Right ventricle myocardium superior (tissue), 1 donor: ENCODE data around the gene DVL3. TPM values are rescaled to one million over a fixed set of nuclear protein-coding genes. Genes with fewer than 3 reads are reported as not detected.
"Not testable (repeated sequence)": the region's sequence is repeated elsewhere in the genome, so short reads cannot be mapped to it uniquely, and the experiment has no call there.

Source experiments
- ATAC-seq: fragments of 200-7000 bp; cut with Tn5 transposase; one replicate; pipeline ENCODE4 v1.9.1; 2020; ENCODE audit warnings: mild to moderate bottlenecking; ENCODE audit not compliant: poor library complexity
- DNase-seq: peaks from one replicate; pipeline ENCODE4 v3.0.0-alpha.2; 2020
- intact Hi-C: fragments of 100-400 bp; cut with DNase I; formaldehyde crosslinking; loops from one replicate; pipeline ENCODE4 v1.11.2; 2022
- total RNA-seq: library from RNA; stranded (reverse); fragmentation: NEBNext Ultra II Directional; extraction: Animal tissue kit (Norgen Biotek cat#: 25700); gene quantifications from one replicate; pipeline ENCODE4 v1.2.1, GENCODE V29; 2021
- donor health status: DM: no; HTN: yes; CAD: no; lungs with severe emphysema.

Gene DVL3
- total RNA-seq, 1 donor from 2014 or later = 60.6 TPM

DNA sequence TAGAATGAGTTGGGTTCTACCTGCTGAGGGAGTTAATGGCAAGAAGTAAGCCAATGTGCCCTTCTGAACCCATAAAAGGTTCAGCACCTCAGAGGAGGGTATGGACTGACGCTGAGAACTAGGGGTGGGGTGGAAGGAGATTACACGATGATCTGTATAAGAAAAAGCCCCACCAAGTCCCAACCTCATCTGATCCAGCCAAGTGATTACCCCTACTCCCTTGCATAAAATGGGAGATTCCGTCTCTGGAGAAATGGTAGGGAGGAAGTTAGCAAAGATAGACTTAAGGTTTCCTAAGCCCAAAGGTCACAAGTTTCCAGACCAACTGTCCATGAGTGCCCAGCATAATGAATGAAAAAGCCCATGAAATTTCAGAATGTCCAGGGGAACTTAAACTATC is 7.1 kb upstream of the DVL3 start:
- intact Hi-C loops = no loop called here
- ATAC-seq (no peak), DNase-seq (no peak)

DNA sequence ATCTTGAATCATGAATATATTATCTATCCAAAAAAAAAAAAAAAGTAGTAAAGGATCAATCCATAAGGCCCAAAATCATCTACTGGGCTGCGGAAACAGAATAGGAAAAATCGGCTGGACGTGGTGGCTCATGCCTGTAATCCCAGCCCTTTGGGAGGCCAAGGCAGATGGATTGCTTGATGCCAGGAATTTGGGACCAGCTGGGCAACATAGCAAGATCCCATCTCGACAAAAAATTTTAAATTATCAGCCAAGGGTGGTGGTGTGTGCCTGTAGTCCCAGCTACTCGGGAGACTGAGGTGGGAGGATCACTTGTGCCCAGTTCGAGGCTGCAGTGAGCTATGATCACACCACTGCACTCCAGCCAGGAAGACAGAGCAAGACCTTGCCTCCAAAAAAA is 6.1 kb upstream of the DVL3 start:
- no peak for ATAC-seq
- DNase-seq = no peak
- intact Hi-C loops = no loop called here

DNA sequence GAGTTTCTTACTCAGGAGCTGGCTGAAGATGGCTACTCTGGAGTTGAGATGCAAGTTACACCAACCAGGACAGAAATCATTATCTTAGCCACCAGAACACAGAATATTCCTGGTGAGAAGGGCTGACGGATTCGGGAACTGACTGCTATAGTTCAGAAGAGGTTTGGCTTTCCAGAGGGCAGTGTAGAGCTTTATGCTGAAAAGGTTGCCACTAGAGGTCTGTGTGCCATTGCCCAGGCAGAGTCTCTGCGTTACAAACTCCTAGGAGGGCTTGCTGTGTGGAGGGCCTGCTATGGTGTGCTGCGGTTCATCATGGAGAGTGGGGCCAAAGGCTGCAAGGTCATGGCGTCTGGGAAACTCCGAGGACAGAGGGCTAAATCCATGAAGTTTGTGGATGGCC is 5.4 kb upstream of the DVL3 start:
- ATAC-seq = peak; percentile 34
- intact Hi-C loops, DNase-seq: not testable (repeated sequence)

DNA sequence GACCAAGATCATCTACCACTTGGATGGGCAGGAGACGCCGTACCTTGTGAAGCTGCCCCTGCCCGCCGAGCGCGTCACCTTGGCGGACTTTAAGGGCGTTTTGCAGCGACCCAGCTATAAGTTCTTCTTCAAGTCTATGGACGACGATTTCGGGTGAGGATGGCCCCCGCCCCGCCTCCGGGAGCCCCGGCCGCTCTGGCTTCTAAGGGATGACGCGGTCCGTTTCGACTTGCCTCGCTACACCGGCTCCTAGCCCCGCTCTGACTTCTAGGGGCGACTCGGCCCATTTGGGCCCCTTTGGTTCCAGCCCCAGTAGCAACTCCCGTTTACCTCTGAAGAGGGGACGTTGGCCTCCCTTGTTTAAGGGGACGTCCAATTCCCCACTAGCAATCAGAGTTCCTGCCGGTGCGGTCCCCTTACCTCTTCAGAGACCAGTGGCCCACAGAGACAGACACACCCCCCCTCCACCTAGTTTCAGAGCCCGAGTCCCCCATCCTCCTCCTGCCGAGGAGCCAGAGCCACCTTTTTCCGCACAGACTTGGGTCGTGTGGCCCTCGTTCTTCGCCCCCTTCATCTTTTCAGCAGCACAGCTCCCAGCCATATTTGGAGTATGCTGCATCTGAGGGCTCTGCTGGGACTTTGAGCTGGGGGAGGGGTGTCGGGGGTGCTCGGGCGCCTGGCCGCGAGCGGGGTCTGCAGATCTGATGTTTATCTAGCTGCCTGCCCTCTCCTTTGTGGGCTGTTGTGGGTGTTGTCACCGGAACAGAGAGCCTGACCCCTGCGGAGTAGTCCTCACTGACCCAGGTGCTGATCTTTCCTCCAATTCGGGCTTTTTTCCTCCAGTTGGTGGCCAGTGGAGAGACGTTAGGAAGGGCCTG is 706 bp downstream of the DVL3 start:
- ATAC-seq (peak; percentile 9), DNase-seq (no peak)
- intact Hi-C loops = no loop called here

DNA sequence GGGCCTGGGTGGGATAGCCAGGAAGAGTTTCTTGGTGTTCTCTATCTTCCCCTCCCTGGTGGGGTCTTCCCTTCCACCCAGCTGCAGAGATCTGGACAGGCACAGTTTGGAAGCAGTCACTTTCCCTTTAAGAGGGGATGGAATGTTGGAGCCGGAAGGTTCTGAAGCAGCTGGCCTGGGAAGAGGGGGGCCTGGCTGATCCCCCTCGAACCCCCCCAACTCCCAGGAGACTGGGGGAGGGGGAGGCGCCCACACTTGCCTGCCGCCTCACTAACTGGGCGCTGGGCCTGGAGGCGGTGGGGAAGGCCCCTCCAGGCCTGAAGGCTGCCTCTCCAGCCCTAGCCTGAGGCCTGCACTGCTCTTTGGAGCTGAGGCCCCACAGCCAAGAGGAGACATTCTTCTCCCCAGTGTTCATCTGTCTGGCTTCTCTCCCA is 1.4 kb downstream of the DVL3 start:
- ATAC-seq = peak; percentile 61
- DNase-seq = peak; percentile 75
- intact Hi-C loops = no loop called here

DNA sequence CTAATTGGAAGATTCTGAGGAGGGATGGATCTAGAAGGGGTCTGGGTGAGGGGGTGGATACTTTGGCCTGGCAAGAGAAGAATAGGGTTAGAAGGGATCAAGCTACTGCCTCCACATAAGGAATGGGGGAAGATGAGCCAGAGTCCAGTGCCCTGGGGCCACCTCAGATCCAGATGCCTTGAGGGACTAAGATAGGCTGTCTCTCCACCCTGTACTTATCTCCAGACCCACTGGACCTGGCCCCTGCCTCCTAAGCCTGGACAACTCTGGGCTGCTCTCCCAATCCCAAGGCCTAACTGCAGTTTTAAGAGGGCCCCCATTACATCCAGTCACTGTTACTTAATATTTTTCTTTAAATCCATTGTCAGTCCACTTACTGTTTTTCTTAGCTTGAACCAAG is 2.0 kb downstream of the DVL3 start:
- no peak for DNase-seq
- no peak for ATAC-seq
- intact Hi-C loops = no loop called here

DNA sequence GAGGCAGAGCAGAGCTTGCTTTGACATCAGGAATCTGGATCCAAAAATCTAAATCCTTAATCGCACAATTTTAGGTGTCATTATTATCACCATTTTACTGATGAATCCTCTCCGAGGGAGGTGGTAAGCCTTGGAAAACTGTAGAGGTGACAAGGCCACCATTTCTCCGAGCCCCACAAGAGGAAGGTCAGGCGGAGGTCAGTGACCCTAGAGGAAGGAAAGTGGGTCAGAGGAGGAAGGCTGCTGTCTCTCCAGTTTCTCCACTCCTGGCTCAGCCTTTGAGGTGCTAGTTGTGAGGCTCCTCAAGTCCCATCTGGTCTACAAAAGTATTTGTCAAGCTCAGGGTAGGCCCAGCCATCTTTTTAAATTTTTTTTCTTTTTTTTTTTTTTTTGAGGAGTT is 3.2 kb downstream of the DVL3 start:
- intact Hi-C loops = no loop called here
- DNase-seq (no peak), ATAC-seq (no peak)

DNA sequence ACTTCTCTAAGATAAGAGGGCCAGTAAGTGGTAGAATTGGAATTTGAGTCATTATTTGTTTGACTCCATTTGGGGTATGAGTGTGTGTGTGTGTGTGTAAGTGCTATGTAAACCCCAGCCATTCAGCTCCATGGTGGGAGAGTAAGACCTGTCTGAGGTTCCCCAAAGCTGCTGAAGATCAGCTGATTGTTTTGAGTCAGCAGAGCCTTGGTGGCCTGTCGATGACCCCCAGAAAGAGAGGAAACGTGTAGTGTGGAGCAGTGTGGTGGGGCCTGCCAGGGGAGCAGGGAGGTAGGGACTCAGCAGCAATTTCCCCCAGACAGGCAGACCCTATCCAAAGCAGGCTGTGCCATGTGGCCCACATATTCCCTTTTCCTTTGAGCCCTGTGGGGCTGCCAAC is 5.3 kb downstream of the DVL3 start:
- ATAC-seq (peak; percentile 1), DNase-seq (no peak)
- intact Hi-C loops = no loop called here

DNA sequence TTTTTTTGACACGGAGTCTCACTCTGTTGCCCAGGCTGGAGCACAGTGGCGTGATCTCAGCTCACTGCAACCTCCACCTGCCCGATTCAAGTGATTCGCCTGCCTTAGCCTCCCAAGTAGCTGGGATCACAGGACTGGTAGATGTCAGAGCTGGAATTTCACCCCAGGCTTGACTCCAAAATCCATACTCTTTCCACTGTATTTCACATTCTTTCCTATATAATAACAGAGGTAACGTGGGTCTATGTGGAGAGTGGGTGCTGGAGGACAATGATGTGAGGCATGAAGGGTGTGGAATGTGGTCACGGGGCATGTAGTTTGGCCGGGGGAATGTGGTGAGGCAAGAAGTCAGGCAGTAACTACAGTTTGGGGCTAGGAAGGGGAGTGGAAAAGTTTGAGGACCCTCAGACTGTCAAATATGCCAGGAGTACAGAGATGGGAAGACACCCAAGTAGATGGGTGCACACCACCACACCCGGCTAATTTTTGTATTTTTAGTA is 7.4 kb downstream of the DVL3 start:
- DNase-seq, ATAC-seq, intact Hi-C loops: not testable (repeated sequence)

DNA sequence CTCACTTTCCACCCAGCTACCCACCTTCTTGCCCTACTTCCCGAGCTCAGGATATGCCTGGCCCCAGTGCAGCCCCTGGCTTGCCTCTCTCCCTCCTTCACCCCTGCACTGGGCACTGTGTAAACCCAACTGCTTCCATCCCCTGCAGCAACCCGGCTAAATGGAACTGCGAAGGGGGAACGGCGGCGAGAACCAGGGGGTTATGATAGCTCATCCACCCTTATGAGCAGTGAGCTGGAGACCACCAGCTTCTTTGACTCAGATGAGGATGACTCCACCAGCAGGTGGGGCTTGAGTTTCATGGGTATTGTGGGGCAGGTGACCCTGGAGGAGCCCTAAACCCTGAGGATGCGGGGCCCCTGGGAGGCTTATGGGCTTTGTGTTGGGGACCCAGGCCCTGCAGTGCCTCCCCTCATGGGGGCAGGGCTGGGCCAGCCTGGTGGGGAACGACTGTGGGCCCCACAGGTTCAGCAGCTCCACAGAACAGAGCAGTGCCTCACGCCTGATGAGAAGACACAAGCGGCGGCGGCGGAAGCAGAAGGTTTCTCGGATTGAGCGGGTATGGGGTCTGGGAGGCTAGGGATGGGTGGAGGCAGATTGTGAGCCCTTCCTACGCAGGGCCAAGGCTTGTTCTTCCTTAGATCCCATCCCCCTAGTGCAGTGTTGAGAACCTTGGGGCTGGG is 9.6 kb downstream of the DVL3 start:
- DNase-seq = no peak

DNA sequence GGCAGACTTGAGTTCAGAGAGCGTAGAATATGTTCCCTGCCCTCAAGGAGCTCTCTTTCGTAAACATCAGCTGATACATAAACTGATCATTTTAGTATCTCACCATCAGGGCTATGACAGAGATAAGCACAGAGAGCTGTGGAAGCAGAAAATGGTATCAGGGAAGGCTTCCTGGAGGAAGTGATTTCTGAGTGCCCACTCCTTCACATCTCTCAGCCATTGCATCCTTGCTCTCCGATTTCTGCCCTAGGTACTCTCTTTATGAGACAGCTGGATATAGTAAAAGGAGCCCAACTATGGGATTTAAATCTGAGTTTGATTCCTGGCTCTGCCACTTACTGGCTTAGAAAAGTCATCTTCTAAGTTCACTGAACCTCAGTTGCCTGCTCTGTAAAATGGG is 10.4 kb downstream of the DVL3 start:
- DNase-seq (no peak), ATAC-seq (no peak)
- intact Hi-C loops = no loop called here

More for the DNA sequence above, 9.6 kb downstream of the DVL3 start:
- intact Hi-C loops = no loop called here
- no peak for ATAC-seq

DNA sequence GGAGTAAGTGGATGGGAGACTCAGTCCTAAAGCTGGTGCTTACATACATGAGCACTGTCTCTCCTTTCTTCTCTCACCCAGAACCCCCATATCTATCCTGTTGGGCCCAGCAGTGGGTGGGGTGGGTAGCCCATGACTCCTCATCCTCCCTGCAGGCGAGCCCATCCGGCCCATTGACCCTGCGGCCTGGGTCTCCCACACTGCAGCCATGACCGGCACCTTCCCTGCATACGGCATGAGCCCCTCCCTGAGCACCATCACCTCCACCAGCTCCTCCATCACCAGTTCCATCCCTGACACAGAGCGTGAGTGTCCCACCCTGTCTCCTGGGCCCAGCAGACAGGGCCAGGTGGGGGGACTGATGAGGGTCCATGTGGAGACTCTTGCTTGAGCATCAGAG is 11.5 kb downstream of the DVL3 start:
- ATAC-seq = no peak
- no peak for DNase-seq
- intact Hi-C loops = no loop called here

DNA sequence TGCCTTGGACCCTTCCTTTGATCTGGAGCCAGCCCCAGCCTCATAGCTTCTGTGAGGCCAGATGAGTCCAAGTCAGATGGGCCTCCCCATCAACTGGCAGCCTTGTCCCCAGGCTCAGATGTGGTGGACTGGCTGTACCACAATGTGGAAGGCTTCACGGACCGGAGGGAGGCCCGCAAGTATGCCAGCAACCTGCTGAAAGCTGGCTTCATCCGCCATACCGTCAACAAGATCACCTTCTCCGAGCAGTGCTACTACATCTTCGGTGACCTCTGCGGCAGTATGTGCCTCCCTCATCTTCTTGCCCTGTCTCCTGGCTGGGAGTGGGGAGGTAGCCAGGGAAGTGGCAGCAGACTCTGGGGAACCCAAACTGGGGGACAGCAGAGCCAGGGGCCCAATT is 12.6 kb downstream of the DVL3 start:
- intact Hi-C loops = no loop called here
- no peak for DNase-seq
- ATAC-seq = no peak

DNA sequence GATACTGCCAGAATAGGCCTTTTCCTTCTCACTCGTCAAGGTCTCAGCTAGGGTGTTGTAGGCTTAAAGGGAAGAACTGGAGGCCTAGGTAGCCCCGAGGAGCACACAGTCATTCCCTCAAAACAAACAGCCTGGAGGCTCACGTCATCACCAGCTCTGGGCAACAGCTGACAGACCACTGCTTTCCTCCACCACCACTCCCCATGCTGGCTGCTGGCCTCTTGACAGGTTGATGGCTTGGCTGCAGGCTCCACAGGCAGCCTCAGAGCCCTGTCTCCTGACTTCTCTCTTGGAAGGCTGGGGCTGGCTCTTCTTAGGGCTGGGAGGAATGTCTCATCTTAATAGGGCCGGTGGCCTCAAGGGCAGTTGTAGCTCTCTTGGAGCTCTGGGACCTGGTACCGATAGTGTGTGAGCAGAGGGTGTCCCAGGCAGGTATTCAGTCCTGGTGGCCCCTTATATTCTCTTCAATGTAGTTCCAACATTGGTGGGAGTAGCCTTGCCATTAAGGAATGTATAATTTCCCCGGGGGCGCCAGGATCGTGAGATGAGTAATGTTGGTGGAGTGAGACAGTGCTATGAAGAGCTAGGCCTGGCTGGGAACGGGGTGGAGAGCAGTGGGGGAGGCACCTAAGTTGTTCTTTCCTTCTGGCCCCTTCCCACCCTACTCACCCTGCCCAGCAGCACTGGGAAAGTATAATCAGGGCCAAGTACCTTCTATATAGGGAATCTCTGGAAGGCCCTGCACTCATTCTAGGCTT is 13.4 kb downstream of the DVL3 start:
- intact Hi-C loops = no loop called here
- DNase-seq = no peak
- no peak for ATAC-seq

DNA sequence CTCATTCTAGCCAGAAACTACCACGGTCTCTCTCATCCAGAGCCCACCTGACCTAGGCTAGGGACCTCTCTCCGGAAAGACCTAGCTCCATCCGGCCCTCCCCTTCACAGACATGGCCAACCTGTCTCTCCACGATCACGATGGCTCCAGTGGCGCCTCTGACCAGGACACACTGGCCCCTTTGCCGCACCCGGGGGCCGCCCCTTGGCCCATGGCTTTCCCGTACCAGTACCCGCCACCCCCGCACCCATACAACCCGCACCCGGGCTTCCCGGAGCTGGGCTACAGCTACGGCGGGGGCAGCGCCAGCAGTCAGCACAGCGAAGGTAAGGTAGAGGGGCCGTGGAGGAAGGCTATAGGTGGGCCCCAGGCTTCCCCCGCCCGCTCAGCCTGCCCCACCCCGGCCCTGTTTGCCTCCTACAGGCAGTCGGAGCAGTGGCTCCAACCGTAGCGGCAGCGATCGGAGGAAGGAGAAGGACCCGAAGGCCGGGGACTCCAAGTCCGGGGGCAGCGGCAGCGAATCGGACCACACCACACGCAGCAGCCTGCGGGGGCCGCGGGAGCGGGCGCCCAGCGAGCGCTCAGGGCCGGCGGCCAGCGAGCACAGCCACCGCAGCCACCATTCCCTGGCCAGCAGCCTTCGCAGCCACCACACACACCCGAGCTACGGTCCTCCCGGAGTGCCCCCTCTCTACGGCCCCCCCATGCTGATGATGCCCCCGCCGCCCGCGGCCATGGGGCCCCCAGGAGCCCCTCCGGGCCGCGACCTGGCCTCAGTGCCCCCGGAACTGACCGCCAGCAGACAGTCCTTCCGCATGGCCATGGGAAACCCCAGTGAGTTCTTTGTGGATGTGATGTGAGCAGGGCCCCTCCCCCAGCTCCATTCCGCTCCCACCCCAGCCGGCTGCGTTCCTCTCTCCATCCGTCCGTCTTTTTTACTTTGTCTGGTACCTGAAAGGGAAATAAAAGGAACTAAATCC is 15.0 kb downstream of the DVL3 start:
- intact Hi-C loops = no loop called here
- DNase-seq (no peak), ATAC-seq (no peak)

DNA sequence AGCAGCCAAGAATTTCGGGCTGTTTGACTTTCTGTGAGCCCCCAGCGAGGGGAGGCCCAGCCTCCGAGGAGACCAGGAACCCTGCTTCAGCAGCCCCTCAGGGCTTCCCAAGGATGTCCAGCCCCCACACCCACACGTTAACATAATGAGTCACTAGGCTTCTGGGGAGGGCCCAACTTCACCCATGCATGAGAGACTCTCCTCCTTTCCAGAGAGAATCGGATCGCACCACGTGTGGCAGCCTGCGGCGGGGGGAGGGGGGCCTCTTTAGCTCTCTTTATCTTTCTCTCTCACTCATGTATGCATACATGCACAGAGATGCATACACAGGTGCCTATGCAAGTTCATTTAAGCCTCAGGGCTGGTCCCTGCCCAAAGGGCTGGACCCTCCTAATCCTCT is 16.4 kb downstream of the DVL3 start:
- ATAC-seq = no peak
- DNase-seq = no peak
- intact Hi-C loops = no loop called here

DNA sequence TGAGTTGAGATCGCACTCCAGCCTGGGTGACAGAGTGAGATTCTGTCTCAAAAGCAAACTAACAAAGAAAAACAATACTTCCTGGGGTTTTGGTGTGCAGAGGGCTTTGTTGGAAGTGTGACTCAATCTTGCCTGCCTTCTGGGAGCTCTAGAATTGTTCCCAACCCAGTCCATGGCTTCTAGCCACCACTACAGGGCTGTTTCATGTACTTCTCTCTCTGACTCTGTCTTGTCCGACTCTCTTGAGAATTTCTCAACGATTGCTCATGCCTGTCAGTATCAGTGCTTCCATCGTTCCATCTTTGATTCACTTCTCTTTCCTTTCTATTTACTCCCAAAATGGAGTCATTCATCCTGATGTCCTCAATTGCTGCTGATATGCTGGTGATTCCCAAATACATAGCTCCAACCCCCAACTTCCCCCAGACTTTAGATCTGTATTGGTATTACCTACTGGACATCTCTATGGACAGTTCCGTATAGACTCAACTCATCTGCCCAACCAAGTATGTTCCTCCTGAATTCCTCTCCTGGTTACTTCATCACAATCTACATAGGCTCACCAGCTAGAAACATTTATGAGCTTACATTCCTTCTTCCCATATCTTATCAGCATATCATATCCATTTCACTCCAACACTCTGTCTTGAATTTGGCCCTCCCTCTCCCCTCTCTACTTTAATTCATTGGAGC is 17.6 kb downstream of the DVL3 start:
- DNase-seq (no peak), ATAC-seq (no peak)
- intact Hi-C loops = no loop called here

DNA sequence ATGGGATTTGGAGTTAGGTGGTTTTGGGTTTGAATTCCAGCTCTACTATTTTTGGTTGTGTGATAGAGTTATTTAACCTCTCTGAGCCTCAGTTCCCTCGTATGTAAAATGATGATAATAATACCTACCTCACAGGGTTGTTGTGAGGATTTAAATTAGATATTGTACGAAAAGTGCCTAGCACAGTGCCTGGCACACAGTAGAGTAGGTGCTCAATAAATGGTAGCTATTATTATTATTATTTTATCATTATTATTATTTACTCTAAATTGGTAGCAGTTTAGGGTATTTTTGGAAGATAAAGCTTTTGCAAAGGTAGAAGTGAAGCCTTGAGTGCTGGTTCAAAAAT is 18.2 kb downstream of the DVL3 start:
- DNase-seq (no peak), ATAC-seq (no peak)
- intact Hi-C loops = no loop called here
